ENCODE data around the gene CACNA1C.

The CACNA1C gene

GRCh38 chr12:2263901-2264300 lies 211.1 kb downstream of the CACNA1C start:
- no peak for DNase-seq

- no peak for DNase-seq
Observed at GRCh38 chr12:2264651-2265232, 212.0 kb downstream of the CACNA1C start.

- DNase-seq = no peak
Observed at GRCh38 chr12:2265461-2266167, 212.8 kb downstream of the CACNA1C start.

- DNase-seq = no peak
Observed at GRCh38 chr12:2266666-2267620, 214.2 kb downstream of the CACNA1C start.

GRCh38 chr12:2267703-2268470 lies 215.1 kb downstream of the CACNA1C start:
- DNase-seq = no peak

GRCh38 chr12:2268471-2269286 lies 215.9 kb downstream of the CACNA1C start:
- no peak for DNase-seq

- no peak for DNase-seq
Observed at GRCh38 chr12:2270846-2271245, 218.1 kb downstream of the CACNA1C start.

GRCh38 chr12:2271961-2272360 lies 219.2 kb downstream of the CACNA1C start:
- DNase-seq = no peak

GRCh38 chr12:2273288-2273687 lies 220.5 kb downstream of the CACNA1C start:
- no peak for DNase-seq

- no peak for DNase-seq
Observed at GRCh38 chr12:2273751-2274150, 221.0 kb downstream of the CACNA1C start.

GRCh38 chr12:2274733-2275132 lies 221.9 kb downstream of the CACNA1C start:
- DNase-seq = no peak

GRCh38 chr12:2276288-2277033 lies 223.7 kb downstream of the CACNA1C start:
- DNase-seq = no peak

GRCh38 chr12:2277492-2278155 lies 224.8 kb downstream of the CACNA1C start:
- DNase-seq = no peak

GRCh38 chr12:2281446-2281845 lies 228.7 kb downstream of the CACNA1C start:
- DNase-seq = no peak

- DNase-seq = no peak
Observed at GRCh38 chr12:2282318-2282717, 229.5 kb downstream of the CACNA1C start.

- no peak for DNase-seq
Observed at GRCh38 chr12:2283480-2283879, 230.7 kb downstream of the CACNA1C start.

- no peak for DNase-seq
Observed at GRCh38 chr12:2283916-2284315, 231.1 kb downstream of the CACNA1C start.

GRCh38 chr12:2284321-2284813 lies 231.6 kb downstream of the CACNA1C start:
- no peak for DNase-seq

- DNase-seq = no peak
Observed at GRCh38 chr12:2284857-2285256, 232.1 kb downstream of the CACNA1C start.

GRCh38 chr12:2285462-2285861 lies 232.7 kb downstream of the CACNA1C start:
- no peak for DNase-seq
